ENCODE measurements around the gene HEXD.

The HEXD gene

DNA sequence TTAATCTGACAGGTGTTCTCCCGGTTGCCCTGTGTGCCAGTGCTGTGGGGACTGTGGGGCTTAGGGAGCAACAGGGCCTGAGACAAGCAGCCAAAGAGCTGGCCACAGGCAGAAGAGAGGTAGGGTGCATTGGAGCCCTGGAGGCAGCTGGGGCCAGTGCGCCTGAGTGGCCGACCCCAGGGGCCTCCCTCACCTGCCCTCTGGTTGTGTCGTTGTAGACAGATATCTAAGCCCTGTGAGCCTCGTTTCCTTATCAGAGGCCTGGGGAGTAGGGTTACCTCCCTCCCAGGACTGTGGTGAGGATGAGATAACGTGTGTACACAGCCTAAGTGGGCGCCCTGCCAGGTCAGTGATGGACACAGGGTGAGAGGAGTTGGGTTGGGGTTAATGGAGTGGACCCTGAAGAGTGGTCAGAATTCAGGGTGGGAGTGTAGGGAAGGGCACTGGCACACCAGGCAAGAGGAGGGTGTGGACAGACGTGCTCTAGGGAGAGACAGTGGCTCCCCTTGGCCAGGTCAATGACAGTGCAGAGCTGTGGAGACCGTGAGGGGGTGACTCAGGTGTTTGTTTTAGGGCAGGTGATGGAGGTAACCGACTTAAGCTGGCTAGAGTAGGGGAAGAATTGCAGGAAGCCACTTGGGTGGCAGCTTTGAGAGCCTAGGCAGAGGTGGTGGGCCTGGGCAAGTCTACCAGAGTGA lies 43.8 kb downstream of the HEXD start:
- DNase-seq = no peak

DNA sequence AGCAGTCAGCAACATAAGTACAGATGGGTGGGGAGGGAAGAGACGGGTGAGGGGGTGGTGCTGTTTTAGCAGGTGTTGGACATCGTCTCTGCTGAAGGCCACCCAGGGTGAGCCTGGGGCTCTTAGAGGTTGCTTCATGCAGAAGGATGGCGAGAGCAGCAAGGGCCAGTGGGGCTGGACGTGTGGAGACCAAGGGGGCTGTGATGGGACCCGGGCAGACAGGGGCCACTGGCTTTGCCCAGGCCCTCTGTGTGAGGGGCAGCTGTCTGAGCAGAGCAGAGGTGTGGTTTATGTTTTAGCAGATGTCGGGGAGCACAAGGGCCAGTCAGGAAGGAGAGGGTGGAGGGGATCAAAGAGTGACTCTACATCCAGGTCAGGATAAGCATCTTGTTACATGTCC lies 45.2 kb downstream of the HEXD start:
- no peak for DNase-seq

DNA sequence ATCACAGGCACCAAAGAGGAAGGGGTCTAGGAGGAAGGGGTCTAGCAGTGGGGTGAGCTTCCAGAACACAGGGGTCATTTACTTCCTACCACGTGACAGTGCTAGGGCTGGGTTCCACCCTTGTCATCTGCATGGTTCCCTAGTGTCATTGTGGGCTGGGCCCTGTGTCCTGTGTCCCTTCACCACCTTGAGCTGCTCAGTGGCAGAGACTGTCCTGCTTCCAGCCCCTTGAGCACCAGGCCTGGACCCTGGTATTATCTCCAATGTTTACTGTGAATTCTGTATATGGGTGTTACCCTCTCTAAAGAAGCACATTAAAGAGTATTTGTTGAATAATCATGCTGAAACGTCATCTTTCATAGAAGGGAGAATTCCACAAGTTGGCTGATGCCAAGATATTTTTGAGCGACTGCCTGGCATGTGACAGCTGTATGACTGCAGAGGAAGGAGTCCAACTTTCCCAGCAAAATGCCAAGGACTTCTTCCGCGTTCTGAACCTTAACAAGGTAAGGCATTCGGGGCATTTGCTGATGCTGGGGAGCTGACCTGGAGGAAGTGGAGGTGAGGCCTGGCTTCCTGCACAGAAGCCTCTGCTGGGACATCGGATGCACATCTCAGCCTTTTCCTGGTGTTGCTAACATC lies 45.9 kb downstream of the HEXD start:
- no peak for DNase-seq

DNA sequence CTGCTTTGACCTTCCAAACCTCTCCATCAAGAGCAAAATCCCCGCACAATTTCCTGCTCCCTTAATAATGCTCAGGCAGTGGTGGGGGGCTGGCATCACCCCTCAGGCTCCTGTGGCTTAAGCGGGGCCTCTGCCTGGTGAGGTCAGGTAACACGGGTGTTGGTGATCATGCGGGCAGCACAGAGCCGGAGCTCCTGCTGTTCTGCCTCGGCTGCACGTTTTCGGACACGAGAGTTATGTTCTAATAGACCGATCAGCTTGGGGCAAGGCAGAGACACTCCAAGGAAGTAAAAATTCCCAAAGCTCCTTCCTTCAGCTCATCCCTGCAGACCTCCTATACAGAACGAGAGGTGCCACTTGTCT lies 46.4 kb downstream of the HEXD start:
- DNase-seq = no peak

DNA sequence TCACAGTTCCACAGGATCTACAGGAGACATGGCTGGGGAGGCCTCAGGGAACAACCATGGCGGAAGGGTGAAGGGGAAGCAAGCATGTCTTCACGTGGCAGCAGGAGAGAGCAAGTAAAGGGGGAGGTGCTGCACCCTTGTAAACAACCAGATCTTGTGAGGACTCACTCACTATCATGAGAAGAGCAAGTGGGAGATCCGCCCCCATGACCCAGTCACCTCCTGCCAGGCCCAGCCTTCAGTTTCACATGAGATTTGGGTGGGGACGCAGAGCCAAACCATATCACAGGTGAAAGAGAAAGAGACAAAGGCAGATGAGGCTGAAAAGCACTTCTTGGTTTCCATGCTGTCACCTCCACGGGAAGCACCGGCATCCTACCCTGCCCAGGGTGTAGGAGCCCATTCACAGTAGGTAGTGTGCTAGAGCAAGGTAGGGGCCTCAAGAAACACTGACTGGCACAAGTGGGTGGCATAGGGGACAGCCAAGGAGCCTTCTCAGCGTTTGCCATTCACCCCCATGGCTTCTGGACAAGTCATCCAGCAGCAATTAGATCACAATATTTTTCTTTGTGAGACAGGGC lies 47.0 kb downstream of the HEXD start:
- DNase-seq = no peak

DNA sequence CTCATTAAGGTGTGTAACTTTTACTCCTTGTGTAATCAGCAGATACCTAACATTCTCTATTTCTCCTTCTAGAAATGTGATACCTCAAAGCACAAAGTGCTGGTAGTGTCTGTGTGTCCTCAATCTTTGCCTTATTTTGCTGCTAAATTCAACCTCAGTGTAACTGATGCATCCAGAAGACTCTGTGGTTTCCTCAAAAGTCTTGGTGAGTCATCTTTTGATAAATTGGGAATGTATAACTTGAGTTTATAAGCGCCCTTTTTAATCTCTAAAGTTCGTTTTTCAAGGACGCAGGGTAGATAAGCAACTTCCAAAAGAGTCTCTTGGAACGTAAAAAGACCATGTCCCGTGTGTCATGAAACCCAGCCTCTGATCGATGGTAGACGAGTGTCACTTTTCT lies 50.5 kb downstream of the HEXD start:
- no peak for DNase-seq

DNA sequence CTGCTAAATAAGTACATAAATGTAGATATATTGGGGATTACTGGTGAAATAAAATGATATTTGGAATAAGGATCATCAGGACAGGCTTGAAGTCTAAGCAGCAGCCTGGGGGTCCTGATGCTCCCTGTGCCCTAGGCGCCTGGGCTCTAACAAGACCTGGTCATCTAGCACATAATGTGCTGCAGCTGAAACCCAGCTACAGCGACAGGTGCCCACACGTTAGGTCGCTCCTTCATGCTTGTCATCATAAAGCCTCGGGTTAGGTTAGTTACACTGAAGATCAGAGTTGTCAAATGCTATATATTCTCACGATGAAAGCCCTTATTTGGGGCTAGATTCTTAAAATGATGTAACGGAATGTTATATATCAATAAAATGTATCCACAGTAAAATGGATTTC lies 51.9 kb downstream of the HEXD start:
- DNase-seq = no peak

DNA sequence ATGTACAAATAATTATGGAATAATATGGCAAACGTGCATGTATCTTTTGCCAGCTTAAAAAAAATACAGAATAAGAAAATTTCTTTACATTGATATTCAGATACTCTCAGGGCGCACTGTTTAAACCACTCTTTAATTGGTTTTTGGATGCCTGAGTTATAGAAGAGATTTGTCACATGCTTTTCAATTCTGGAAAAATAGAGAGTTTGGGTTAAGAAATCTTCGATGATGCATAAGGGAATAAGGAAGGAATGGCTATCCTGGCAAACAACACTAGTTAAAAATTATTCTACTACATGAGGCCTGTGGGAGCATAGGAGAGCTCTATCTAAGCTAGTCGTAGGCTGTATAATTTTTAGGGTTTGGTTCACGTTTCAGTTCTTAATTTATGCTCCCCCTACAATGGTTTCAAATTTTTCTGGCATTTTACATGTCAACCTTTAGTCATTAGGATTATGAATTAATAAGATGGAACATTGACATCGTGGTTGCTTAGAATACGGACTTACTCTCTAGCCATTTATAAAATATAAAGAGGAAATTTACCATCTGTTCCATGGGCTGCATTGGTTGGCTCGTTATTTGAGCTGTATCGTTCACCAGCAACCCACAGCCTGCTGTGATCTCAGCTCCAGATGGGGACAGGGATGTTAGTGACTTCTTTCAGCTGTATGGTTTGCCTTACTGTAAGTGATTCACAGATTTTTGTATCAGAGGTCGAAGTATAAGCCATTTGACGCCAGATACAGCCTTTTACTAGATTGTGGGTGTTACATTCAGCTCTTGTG lies 56.3 kb downstream of the HEXD start:
- DNase-seq = no peak

DNA sequence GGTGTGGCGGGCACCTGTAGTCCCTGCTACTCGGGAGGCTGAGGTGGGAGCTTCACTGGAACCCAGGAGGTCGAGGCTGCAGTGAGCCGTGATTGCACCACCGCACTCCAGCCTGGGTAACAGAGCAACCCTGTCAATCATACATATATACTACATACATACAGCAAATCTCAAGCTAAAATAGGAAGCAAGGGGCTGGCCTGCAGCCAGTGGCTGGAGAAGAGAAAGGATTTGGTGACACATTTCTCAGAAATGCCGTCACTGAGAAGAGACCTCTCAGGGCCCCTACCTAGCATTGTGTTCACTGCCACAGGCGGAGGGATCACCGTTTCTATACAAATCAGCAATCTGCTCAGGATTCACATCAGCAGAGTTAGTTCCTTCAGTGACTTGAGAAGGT lies 57.3 kb downstream of the HEXD start:
- DNase-seq = peak; percentile 61

DNA sequence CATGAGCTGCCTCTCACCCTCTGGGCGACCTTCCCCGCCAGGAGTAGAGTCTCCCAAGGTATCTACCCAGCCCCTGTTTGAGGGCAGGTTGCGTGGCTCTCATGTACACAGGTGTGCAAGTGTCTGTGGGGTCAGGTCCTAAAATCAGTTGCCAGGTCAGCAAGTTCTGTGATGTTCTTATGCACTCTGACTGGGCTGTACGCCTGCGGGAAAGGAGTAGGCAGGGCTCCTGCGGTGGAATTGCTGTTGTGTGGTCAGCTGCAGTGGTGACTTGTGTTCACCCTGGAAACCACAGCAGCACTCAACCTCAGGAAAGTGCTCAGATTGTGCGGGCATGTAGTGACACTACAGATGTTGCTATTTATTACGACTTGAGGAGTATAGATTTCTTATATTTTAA lies 59.8 kb downstream of the HEXD start:
- DNase-seq = no peak

DNA sequence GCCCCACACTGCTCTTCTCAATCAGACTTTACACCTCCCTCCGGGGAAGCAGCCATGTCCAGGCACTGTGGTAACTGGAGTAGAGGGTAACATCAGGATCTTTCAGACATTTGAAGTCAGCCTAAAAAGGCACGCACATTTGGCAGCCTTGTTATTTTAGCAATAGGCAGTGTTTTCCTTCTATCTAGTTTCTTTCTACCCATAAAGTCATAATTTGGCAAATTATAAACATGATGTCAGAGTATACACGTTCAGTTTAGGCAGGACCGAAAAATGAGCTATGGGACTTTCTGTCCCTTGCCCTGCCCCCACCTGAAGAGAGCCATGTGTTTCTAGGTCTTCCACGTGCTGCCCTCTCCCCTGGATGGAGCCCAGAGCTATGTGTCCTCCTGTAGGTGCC lies 61.5 kb downstream of the HEXD start:
- no peak for DNase-seq

DNA sequence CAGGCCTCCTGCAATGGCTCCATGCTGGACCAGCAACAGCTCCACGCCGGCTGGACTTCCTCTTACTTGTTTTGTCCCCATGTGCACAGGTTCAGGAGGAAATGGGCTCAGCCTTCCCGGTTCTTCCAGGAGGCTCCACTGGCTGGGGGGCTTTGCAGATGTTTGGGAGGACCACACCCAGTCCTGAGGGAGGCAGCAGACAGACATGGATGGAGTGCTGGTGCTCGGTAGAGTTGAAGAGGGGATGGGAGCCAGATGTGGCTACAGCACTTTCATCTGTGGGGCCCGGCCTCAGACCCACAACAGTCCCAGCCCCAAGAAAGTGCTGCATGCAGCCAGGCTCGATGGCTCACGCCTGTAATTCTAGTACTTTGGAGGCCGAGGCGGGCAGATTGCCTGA lies 62.2 kb downstream of the HEXD start:
- DNase-seq = no peak

DNA sequence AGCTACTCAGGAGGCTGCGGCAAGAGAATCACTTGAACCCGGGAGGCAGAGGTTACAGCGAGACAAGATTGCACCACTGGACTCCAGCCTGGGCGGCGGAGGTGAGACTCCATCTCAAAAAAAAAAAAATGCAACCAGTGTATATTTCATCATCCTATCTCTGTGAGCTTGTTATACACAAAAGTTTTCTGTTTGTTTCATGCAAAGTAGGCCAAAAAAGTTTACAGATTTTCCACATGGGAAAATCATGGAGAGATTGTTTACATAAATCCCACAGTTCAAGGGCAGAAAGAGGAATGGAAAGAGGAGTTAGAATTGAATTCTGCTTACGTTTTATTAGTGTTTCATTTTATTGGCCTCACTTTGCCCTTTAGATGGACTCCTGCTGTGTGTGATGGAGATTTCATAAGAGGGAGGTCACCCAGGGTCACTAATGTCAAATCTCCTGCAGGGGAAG lies 65.1 kb downstream of the HEXD start:
- no peak for DNase-seq

DNA sequence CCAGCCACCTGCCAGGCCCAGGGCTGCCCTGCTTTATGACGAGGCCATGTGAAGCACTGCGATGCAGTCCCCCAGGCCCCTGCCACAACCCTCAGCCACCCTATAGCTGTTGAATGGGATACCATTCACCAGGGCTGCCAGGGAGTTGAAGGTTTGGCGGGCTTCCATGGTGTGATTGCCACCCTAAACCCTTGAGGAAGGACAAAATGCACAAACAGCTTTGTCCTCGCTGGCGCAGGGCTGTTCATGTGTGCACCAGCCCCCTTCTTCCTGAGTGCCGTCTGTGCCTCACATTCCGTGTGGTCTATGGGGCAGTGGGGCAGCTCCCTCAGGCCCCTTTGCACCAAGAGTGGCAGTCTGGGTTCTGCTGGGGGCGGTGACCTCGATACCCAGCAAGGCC lies 65.7 kb downstream of the HEXD start:
- no peak for DNase-seq

DNA sequence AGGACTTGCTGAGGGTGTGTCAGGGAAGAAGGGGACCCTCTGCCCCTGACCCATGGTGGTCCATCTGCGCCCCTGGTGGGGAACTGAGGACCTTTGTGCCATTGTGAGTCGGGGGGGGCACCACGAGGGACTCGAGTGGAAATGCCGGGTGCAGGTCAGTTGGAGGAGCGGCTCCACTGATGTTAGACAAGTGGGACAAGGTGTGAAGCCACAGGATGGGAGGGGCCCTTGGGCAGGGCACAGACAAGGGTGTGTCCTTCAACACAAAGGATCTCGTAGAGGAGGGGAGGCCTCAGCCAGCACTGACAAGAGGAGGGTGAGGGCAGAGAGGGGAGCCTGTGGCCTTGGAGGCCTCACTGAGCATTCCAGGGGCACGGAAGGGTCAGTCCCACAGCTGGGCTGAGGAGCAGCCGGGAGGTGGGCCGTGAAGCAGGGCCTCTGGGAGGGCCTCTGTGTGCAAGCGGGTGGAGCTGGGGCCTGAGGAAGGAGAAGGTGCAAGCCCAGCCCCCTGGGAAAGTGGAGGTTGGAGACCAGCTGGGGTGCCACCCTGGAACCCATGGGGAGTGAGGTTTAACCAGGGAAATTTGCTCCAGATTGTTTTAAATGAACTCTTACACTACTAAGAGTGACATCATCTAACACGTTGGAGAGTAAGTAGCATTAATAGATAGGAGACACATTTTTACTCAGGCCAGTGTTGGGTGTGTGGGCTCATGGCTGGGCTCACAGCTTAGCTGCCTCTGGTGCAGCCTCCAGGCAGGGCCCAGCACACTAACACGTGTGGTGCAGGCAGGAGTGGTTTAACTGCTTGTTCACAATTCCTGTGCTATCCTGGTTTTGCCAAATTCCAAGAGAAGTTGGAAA lies 68.3 kb downstream of the HEXD start:
- no peak for DNase-seq

DNA sequence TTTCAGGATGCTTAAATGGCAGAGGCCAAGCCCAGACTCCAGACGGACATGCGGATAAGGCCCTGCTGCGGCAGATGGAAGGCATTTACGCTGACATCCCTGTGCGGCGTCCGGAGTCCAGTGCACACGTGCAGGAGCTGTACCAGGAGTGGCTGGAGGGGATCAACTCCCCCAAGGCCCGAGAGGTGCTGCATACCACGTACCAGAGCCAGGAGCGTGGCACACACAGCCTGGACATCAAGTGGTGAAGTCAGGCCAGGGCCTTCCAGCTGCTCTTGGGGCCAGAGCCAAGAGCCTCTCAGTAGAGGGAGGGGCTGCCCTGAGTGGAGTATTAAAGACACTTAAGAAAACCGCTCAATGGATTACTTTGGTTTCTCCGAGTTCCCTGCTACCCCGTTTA lies 69.8 kb downstream of the HEXD start:
- no peak for DNase-seq

DNA sequence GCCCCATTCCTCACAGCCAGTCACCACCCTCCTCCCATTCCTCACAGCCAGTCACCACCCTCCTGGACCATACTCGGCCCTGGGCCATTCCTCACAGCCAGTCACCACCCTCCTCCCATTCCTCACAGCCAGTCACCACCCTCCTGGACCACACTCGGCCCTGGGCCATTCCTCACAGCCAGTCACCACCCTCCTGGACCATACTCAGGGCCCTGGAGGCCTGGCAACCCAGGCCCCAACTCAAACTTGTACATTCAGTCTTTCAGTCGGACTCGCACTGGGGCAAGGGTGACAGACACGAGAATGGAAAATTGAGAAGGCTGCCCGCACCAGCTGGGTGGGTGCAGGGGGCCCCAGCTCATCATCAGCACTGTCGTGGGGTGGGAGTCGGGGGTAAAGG lies 71.0 kb downstream of the HEXD start:
- DNase-seq = peak; percentile 35

DNA sequence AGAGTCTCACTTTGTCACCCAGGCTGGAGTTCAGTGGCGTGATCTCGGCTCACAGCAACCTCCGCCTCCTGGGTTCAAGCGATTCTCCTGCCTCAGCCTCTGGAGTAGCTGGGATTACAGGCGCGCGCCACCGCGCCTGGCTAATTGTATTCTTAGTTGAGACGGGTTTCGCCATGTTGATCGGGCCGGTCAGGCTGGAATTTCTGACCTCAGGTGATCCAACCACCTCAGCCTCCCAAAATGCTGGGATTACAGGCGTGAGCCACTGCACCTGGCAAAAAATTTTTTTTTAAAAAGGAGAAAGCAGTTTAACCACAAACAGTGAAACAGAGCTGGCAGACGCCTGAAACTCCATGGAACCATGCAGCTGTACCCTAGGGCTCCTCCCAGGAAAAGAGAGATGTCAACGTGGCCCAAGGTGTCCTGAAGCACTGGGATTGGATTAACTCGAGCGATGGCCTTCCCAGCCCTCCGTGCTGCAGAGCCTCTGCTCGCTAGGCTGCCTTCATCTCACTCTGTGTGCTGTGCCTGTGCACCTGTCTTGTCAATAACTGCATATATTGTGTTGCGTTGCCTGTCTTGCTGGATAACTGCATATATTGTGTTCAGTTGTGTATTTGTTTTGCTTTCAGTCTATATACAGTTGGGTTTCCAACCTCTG lies 71.8 kb downstream of the HEXD start:
- no peak for DNase-seq

DNA sequence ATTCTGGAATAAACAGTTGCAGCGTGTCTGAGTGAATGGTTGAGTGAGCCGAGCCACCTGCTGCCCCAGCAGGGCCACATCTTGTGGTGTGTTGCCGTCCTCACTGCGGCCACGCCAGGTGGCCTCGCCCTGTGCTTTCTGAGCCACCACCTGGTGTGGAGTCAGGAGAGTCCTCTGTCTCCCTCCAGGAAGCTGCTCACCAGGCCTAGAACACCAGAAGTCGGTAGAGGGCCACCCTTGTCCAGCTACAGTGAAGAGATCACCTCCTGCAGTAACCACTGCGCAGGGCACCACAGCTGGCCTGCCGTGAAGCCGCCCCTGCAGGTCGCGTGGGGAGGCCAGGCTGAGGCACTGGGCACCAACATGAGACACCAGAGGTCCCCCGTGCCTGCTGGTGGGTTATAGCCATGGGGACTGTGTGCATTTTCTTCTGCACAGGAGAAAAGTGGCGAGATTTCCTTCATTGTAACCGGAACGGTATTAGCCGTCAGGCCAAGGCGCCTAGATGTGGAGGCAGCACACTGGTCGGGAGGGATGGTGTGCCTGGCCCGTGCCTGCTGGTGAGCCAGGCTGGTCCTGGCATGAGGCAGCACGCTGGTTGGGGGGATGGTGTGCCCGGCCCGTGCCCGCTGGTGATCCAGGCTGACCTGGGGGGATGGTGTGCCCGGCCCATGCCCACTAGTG lies 72.5 kb downstream of the HEXD start:
- DNase-seq = no peak

DNA sequence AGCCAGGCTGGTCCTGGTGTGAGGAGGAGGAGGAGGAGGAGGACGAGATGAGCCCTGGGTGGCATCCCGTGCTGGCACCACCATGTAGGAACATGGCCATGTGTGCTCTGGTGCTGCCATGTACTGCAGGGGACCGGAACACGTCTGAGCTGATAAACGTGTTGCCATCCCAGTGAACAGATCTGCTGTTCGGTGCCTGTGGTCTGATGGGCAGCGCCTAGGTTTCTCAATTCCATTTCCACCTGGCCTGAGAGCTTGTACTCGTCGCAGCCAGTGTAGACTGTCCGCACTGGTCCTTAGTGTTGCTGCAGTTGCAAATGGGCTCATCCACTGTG lies 73.0 kb downstream of the HEXD start:
- no peak for DNase-seq

DNA sequence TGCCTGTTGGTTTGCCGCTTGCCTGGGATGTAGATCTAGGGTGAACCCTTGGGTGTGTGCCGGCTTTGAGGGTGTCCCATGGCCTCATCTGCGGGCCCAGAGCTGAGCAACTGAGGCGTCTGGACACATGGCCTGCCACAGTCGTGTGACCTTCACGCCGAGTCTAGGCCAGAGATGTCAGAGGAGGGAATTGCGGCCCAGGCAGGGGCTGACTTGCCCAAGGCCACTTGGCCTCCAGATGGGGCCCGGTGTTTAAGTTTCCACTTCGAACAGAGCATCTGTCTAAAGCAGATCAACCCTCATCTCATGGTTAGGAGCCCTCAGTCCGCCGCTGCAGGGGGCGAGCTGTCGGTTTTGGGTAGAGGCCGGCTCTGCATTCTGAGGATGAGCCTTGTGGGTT lies 73.4 kb downstream of the HEXD start:
- DNase-seq = no peak

All from fibroblast of skin of right biceps (primary cell).